Large intestine (tissue), 3 donors: ENCODE data around the gene OR5H15. TPM values are rescaled to one million over a fixed set of nuclear protein-coding genes. Genes with fewer than 3 reads are reported as not detected.
"Not testable (repeated sequence)": the region's sequence is repeated elsewhere in the genome, so short reads cannot be mapped to it uniquely, and the experiment has no call there.

Experiments used
- DNase-seq, 2 donors: peaks; one replicate each; pipeline versions ENCODE4 v3.0.0 to v3.0.0-alpha.2; 2013
- H3K27ac ChIP-seq: one replicate; pipeline ENCODE4 v1.5.1; 2013; ENCODE audit warnings: low read length
- H3K27me3 ChIP-seq: 2 replicates; pipeline ENCODE4 v1.6.1; 2013; ENCODE audit warnings: low read length; ENCODE audit not compliant: control insufficient read depth, insufficient read depth
- H3K36me3 ChIP-seq: 2 replicates; pipeline ENCODE4 v1.6.1; 2013; ENCODE audit warnings: low read length; ENCODE audit not compliant: control insufficient read depth, insufficient read depth
- H3K4me1 ChIP-seq: one replicate; pipeline ENCODE4 v1.6.1; 2013; ENCODE audit warnings: low read length; ENCODE audit not compliant: control insufficient read depth, insufficient read depth
- H3K4me3 ChIP-seq: one replicate; pipeline ENCODE4 v1.5.1; 2013; ENCODE audit warnings: low read length
- H3K9me3 ChIP-seq: one replicate; pipeline ENCODE4 v1.6.1; 2013; ENCODE audit warnings: mild to moderate bottlenecking, low read depth, low read length, moderate library complexity; ENCODE audit not compliant: control insufficient read depth
- WGBS: methylation state at CpG from one replicate; pipeline ENCODE4 v1.1.5; 2013; ENCODE audit warnings: low lambda C conversion rate; ENCODE audit not compliant: insufficient coverage; 5-methylcytosine and 5-hydroxymethylcytosine counted together
- polyA plus RNA-seq: library from polyadenylated mRNA; unstranded; fragments of 120-200 nt; gene quantifications from one replicate; pipeline ENCODE4 v1.2.1, GENCODE V29; 2013

OR5H15 gene
- polyA plus RNA-seq, 1 donor, result not detected

DNA sequence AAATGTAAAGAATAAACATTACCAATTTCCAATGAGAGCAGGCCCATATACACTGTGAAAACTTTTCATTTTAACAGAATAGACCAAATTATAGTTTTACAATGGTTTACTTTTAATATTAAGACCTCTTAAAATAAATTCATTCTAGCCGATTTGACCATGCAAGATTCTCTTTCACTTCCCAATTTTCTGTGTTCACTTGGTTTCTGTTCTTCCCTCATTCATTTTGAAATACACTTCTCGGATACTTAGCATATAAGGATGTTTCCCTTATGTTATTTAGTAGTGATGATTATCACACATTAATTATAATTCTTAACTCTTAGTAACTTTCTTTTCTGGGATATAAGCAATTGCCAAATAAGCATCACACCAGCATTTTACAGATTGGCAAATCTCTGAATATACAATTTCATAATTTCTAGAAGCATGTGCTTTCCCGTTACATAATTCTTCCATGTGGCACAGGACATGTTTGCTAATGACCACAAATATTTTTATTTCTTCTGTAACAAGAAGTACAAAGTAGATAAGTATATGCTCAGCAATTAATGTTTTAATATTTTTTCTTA lies 13.9 kb downstream of the OR5H15 start:
- WGBS, result 90% methylated on average over 2 of the region's 3 CpGs
- H3K27ac ChIP-seq, result no peak overlapping the region

DNA sequence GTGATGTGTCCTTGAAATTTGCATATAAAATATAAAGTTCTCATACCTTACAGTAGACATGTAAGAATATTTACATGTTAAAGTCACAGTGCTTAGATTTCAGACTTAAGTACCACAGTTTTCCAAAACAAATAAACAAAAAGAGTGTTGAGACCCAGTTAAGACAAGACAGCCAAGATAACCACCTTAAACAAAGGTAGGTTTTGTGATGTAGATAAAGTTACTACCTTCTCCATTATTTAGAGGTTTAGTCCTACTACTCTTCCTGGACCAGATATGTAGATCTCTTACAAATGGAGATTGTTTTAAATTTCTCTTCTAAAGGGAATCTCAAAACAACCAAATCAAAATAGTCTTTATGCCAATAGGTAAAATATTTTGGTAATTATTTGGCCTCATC lies 15.7 kb downstream of the OR5H15 start:
- DNase-seq, result no peak
- Histone ChIP-seq H3K4me1 (no peaks in the 10 kb centered on the region), H3K9me3 (no peaks in the 10 kb centered on the region), H3K27ac (no peak overlapping the region), H3K27me3 (no peaks in the 10 kb centered on the region), H3K36me3 (no peaks in the 10 kb centered on the region), H3K4me3 (no peak overlapping the region)

More for the DNA sequence above, 13.9 kb downstream of the OR5H15 start:
- Histone ChIP-seq H3K36me3 (no peaks in the 10 kb centered on the region), H3K9me3 (no peaks in the 10 kb centered on the region), H3K4me3 (no peak overlapping the region), H3K27me3 (no peaks in the 10 kb centered on the region), H3K4me1 (no peaks in the 10 kb centered on the region)
- no peak for DNase-seq

DNA sequence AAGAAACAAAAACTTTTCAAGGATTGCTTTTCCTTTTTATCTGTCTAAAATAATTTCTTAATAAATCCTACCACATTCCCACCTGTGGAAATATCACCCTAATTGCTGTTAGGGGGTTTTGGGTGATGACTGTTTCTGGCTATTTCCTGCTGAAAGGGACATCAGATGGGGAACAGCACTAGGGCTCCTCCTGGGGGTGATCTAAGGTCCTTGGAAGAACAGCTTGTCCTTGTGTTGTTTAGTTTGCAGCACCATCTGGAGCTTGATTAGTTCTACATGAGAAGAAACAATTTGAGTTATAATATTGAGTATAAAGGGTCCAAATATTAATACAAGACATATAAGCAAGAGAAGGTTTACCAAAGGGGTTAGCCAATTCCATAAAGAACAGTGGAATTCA lies 18.7 kb downstream of the OR5H15 start:
- Histone ChIP-seq H3K4me3 (no peak overlapping the region), H3K27ac (no peak overlapping the region), H3K27me3 (no peaks in the 10 kb centered on the region), H3K36me3 (no peaks in the 10 kb centered on the region), H3K9me3 (no peaks in the 10 kb centered on the region), H3K4me1 (no peaks in the 10 kb centered on the region)
- no peak for DNase-seq

DNA sequence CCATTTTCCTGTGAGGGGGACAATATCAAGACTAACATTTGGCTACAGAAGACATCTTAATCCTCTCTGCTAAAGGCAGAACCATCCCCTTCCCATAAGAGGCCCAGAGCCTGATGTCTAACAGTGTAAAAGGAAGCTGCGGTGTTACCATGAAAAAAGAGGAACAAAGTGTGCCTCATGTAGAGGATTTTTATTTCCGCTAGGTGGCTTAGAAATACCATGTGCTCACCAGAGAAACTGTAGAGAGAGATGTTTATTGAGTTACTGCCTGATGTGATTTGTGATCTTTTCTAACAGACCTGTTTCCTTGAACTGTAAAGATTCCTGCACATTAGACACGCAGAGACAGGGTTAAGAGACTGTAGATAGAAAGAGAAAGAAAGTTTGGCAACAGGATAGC lies 22.0 kb downstream of the OR5H15 start:
- H3K27ac ChIP-seq, result no peak overlapping the region
- no peak overlapping the region for H3K4me3 ChIP-seq
- H3K4me1 ChIP-seq, result no peaks in the 10 kb centered on the region
- WGBS, result 40% methylated on average over 1 of the region's 3 CpGs
- no peak for DNase-seq
- H3K9me3 ChIP-seq, result no peaks in the 10 kb centered on the region
- H3K27me3 ChIP-seq, result no peaks in the 10 kb centered on the region
- no peaks in the 10 kb centered on the region for H3K36me3 ChIP-seq

- H3K9me3 ChIP-seq, H3K27me3 ChIP-seq, DNase-seq, H3K4me3 ChIP-seq, H3K4me1 ChIP-seq, H3K27ac ChIP-seq, H3K36me3 ChIP-seq: not testable (repeated sequence)
These were observed 24.4 kb downstream of the OR5H15 start for GRCh38 chr3:98190911-98191310.

GRCh38 chr3:98196293-98196692 lies 29.8 kb downstream of the OR5H15 start:
- not testable (repeated sequence) for H3K4me3 ChIP-seq, H3K27ac ChIP-seq, H3K9me3 ChIP-seq, H3K36me3 ChIP-seq, H3K4me1 ChIP-seq, DNase-seq, H3K27me3 ChIP-seq
- 43% methylated on average over 1 of the region's 2 CpGs for WGBS

DNA sequence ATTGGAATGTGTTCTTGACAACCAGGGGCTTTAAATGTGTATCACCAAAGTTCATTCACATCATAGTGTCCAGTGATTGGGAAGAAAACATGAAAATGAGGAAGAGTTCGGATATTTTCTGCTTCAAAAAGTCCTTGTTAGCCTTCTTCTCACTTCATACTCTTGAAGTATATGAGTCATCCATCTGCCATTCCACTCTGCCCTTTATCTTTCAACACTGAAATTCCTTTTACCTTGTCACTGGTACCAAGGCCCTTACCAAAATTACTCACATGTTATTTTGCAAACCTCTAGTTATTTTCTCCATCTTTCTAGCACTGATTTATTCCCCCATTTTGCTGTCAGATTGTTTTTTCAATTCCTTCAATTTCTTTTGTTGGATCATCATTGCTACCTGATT lies 32.5 kb downstream of the OR5H15 start:
- no CpG with 5 or more reads among the region's 1 CpG for WGBS
- no peak for DNase-seq
- H3K27ac ChIP-seq, result no peak overlapping the region

DNA sequence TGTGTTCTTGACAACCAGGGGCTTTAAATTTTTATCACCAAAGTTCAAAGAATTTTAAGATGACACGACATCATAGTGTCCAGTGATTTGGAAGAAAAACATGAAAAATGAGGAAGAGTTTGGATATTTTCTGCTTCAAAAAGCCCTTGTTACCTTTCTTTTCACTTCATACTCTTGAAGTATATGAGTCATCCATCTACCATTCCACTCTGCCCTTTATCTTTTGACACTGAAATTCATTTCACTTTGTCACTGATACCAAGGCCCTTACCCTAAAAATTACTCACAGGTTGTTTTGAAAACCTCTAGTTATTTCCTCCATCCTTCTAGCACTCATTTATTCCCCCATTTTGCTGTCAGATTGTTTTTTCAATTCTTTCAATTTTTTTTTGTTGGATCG lies 42.7 kb downstream of the OR5H15 start:
- DNase-seq, result no peak
- Histone ChIP-seq H3K9me3 (no peaks in the 10 kb centered on the region), H3K4me3 (no peak overlapping the region), H3K4me1 (no peaks in the 10 kb centered on the region), H3K36me3 (no peaks in the 10 kb centered on the region), H3K27me3 (no peaks in the 10 kb centered on the region), H3K27ac (no peak overlapping the region)
- WGBS, result no CpG with 5 or more reads among the region's 2 CpGs

More for the DNA sequence above, 32.5 kb downstream of the OR5H15 start:
- H3K4me1 ChIP-seq, result no peaks in the 10 kb centered on the region
- H3K27me3 ChIP-seq, result no peaks in the 10 kb centered on the region
- no peak overlapping the region for H3K4me3 ChIP-seq
- H3K9me3 ChIP-seq, result no peaks in the 10 kb centered on the region
- no peaks in the 10 kb centered on the region for H3K36me3 ChIP-seq

DNA sequence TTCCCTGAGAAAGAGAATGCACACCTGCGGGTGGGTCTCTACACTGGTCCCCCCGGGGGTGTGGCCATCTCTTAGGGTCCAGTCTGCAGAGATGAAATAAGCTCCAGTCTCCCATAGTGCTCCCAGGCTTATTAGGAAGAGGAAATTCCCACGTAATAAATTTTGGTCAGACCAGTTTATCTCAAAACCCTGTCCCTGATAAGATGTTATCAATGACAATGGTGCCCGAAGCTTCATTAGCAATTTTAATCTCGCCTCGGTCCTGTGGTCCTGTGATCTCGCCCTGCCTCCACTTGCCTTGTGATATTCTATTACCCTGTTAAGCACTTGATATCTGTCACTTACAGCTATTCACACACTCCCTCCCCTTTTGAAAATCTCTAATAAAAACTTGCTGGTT lies 46.8 kb downstream of the OR5H15 start:
- H3K27me3 ChIP-seq, result no peaks in the 10 kb centered on the region
- H3K4me1 ChIP-seq, result no peaks in the 10 kb centered on the region
- 23% methylated on average over 3 of the region's 7 CpGs for WGBS
- no peaks in the 10 kb centered on the region for H3K9me3 ChIP-seq
- H3K36me3 ChIP-seq, result no peaks in the 10 kb centered on the region
- H3K4me3 ChIP-seq, result no peak overlapping the region
- no peak overlapping the region for H3K27ac ChIP-seq
- no peak for DNase-seq

GRCh38 chr3:98215051-98215450 lies 48.6 kb downstream of the OR5H15 start:
- Histone ChIP-seq H3K4me3 (no peak overlapping the region), H3K4me1 (no peaks in the 10 kb centered on the region), H3K9me3 (no peaks in the 10 kb centered on the region), H3K27ac (no peak overlapping the region), H3K27me3 (no peaks in the 10 kb centered on the region), H3K36me3 (no peaks in the 10 kb centered on the region)
- no peak for DNase-seq
- 94% methylated on average over 3 of the region's 3 CpGs for WGBS
